BJ (cell line): ENCODE results near the gene PLEKHD1. TPM values are rescaled to one million over a fixed set of nuclear protein-coding genes. Genes with fewer than 3 reads are reported as not detected.

Experiments used
- CTCF ChIA-PET: fragments of 350-600 bp; formaldehyde crosslinking; extraction: SDS; loops from one replicate; lab custom pipeline; 2021; ENCODE audit warnings: antibody characterized with exemption, inconsistent platforms; lab: Yijun Ruan, JAX
- POLR2A ChIA-PET: fragments of 300-600 bp; sonication (Branson Sonifier 250); formaldehyde crosslinking; extraction: SDS; loops from one replicate; lab custom pipeline; 2021; ENCODE audit warnings: antibody characterized with exemption; lab: Charles Lee
- DNase-seq: peaks from one replicate; pipeline ENCODE4 v3.0.0-alpha.2; 2011; ENCODE audit warnings: low read depth
- H3K27me3 ChIP-seq: 2 replicates; pipeline ENCODE4 v1.6.0; 2011; ENCODE audit warnings: low read length; ENCODE audit not compliant: control insufficient read depth, insufficient read depth
- H3K36me3 ChIP-seq: 2 replicates; pipeline ENCODE4 v1.5.1; 2011; ENCODE audit warnings: low read length; ENCODE audit not compliant: control insufficient read depth, insufficient read depth
- H3K4me3 ChIP-seq: 2 replicates; pipeline ENCODE4 v1.5.1; 2011; ENCODE audit warnings: low read depth, mild to moderate bottlenecking, control low read depth, low read length
- polyA plus RNA-seq: library from polyadenylated mRNA; depleted of rRNA; stranded (reverse); fragments of >200 nt; gene quantifications from 2 replicates; pipeline ENCODE4 v1.2.3, GENCODE V29; 2011
- TF ChIP-seq, protein P1 (sequence below): IDR thresholded peaks from 2 replicates; pipeline ENCODE4 v1.5.1; 2011; ENCODE audit warnings: low read depth, mild to moderate bottlenecking, control low read depth, inconsistent platforms, low read length, moderate library complexity; ENCODE audit not compliant: insufficient read depth

Gene PLEKHD1
- polyA plus RNA-seq, 1 experiment = 0.01 TPM

DNA sequence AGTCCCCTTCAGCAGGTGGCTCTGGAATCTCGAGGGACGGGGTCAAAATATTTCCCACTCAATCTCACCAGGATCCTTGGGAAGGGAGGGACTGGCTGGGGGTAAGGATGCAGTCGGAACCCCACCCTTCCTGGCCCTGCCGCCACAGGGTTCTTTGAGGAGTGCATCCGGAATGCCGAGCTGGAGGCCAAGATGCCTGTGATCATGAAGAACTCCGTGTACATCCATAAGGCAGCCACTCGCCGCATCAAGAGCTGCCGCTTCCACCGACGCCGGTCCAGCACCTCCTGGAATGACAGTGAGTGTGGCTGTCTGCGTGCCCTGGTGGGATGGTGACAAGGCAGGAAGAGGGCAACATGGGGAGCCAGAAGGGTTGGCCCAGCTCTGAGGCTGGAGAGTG is 43.1 kb downstream of the PLEKHD1 start:
- Histone ChIP-seq H3K4me3 (no peak overlapping the region), H3K27me3 (peaks cover 23% of the 10 kb centered on the region), H3K36me3 (no peaks in the 10 kb centered on the region)
- POLR2A ChIA-PET = no interaction called here
- TF ChIP-seq, protein P1, sequence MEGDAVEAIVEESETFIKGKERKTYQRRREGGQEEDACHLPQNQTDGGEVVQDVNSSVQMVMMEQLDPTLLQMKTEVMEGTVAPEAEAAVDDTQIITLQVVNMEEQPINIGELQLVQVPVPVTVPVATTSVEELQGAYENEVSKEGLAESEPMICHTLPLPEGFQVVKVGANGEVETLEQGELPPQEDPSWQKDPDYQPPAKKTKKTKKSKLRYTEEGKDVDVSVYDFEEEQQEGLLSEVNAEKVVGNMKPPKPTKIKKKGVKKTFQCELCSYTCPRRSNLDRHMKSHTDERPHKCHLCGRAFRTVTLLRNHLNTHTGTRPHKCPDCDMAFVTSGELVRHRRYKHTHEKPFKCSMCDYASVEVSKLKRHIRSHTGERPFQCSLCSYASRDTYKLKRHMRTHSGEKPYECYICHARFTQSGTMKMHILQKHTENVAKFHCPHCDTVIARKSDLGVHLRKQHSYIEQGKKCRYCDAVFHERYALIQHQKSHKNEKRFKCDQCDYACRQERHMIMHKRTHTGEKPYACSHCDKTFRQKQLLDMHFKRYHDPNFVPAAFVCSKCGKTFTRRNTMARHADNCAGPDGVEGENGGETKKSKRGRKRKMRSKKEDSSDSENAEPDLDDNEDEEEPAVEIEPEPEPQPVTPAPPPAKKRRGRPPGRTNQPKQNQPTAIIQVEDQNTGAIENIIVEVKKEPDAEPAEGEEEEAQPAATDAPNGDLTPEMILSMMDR = no peak
- CTCF ChIA-PET = interaction anchor here (3.4 to 7.4 kb wide), 2 partner anchors 8 to 46 kb away, joined by 19 to 45 read pairs; partner anchors contain the start of gene CCDC177
- DNase-seq = no peak

DNA sequence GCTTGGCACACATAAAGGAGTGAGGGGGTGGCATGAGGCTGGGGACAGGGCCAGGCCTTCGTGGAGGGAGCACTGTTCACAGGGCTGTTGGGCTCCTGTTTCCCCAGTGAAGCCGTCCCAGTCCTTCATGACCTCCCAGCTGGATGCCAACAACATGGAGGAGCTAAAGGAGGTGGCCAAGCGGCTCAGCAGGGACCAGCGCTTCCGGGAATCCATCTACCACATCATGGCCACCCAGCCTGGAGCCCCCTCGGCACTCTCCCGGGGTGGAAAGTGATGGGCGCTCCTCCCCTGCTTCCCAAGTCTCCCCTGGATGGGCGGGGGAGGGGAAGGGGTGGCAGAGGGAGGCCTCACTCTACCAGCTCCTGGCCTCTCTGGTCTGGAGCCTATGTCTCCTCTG is 43.6 kb downstream of the PLEKHD1 start:
- peaks cover 26% of the 10 kb centered on the region for H3K27me3 ChIP-seq
- POLR2A ChIA-PET = no interaction called here
- TF ChIP-seq, protein P1 = no peak
- CTCF ChIA-PET = interaction anchor here (7.4 kb wide), 1 partner anchor 46 kb away, joined by 45 read pairs; the partner anchor contains the start of gene CCDC177
- H3K4me3 ChIP-seq = no peak overlapping the region
- DNase-seq = no peak
- H3K36me3 ChIP-seq = no peaks in the 10 kb centered on the region

DNA sequence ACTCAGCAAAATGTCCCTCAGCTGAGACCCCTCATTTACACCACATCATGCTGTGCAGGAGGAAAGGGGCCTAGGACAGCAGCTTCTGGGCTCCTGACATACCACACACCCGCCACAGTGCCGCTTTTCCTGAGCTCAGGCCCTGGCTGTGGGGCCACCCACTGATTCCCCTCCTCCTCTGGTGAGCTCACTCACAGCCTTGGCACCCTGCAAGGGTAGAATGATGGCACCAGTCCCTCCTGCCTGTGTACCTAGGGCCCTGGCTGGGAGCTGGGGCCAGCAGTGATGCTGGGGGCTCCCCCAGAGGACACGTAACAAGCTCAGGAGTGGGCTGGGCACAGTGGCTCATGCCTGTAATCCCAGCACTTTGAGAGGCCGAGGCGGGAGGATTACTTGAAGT is 44.4 kb downstream of the PLEKHD1 start:
- no peak for DNase-seq
- ChIA-PET CTCF (interaction anchor here (0.6 to 7.4 kb wide), 2 partner anchors 45 to 287 kb away, joined by 3 to 45 read pairs; partner anchors contain the start of gene CCDC177), POLR2A (no interaction called here)
- H3K4me3 ChIP-seq = no peak overlapping the region
- peaks cover 26% of the 10 kb centered on the region for H3K27me3 ChIP-seq
- H3K36me3 ChIP-seq = no peaks in the 10 kb centered on the region
- TF ChIP-seq, protein P1 = no peak

DNA sequence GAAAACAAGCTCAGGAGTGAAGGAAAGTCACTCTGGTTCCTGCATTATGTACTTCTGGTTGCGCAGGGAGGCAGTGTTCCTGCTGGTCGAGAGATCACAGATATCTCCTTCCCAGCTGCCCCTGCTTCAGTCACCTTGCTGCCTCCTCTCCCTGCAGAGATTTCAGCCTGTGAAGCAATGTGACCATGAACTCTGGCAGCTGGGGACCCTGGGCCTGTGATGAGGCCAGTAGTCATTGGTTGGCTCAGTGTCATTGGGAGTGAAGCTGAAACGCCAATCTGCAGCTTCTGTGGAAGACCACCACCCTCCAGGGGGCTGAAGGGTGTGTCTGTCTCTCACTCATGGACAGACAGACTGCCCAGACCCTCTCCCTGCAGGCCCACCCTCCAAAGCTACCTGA is 45.0 kb downstream of the PLEKHD1 start:
- CTCF ChIA-PET = interaction anchor here (0.6 to 7.4 kb wide), 3 partner anchors 15 to 288 kb away, joined by 3 to 45 read pairs (median 4); partner anchors contain the start of gene CCDC177
- POLR2A ChIA-PET = no interaction called here
- Histone ChIP-seq H3K36me3 (no peaks in the 10 kb centered on the region), H3K27me3 (peaks cover 23% of the 10 kb centered on the region), H3K4me3 (no peak overlapping the region)
- DNase-seq = no peak
- TF ChIP-seq, protein P1 = no peak

DNA sequence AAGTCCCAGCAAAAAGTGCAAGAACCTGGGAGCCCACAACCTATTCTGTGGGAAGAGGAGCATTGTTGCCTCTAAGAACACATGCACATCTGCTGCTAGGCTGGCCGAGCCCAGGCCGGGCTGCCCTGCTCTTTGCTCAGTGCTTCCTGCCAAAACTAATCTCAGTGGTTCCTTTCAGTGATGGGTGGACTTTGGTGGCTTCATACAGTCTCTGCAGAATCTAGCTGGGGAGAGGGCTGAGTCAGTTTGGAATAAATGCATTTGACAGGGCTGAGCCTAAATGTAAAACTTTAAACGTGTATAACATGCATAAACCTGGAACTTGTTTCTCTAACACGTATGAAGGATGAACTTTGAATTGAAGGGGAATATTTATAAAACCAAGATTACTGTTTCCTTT is 45.6 kb downstream of the PLEKHD1 start:
- no peak for DNase-seq
- CTCF ChIA-PET = interaction anchor here (1.7 to 7.4 kb wide), 2 partner anchors 15 to 44 kb away, joined by 4 to 45 read pairs; partner anchors contain the start of gene CCDC177
- no peak overlapping the region for H3K4me3 ChIP-seq
- TF ChIP-seq, protein P1 = no peak
- peaks cover 22% of the 10 kb centered on the region for H3K27me3 ChIP-seq
- H3K36me3 ChIP-seq = no peaks in the 10 kb centered on the region
- POLR2A ChIA-PET = no interaction called here
